HL-60 (cell line): ENCODE results near the gene SVOPL.
A peak's percentile ranks its signal among the peaks of the same experiment; 100 is the strongest.

Source experiments
- DNase-seq, 2 experiments: peaks; one replicate each; pipeline ENCODE4 v3.0.0-alpha.2; 2010 to 2020; ENCODE audit warnings: low read depth in 1 of 2, low spot score in 1 of 2
- H3K27ac ChIP-seq: fragments of 250-450 bp; sonication (Bioruptor Pico); replicated peaks from 2 replicates; pipeline ENCODE4 v1.5.1; 2020; ENCODE audit warnings: mild to moderate bottlenecking, moderate library complexity
- H3K27me3 ChIP-seq: fragments of 250-450 bp; sonication (Bioruptor Pico); 2 replicates; pipeline ENCODE4 v1.5.1; 2021; ENCODE audit warnings: mild to moderate bottlenecking, moderate library complexity; ENCODE audit not compliant: insufficient read depth, poor library complexity, severe bottlenecking
- H3K4me3 ChIP-seq: replicated peaks from 2 replicates; pipeline ENCODE4 v1.5.1; 2011; ENCODE audit warnings: mild to moderate bottlenecking, control low read depth, low read length; ENCODE audit not compliant: insufficient read depth
- CTCF ChIP-seq: IDR thresholded peaks from one replicate; pipeline ENCODE4 v1.5.1; 2011; ENCODE audit warnings: low read length, control low read depth, inconsistent platforms; ENCODE audit not compliant: insufficient read depth
- GABPA ChIP-seq: IDR thresholded peaks from 2 replicates; pipeline ENCODE4 v1.6.1; 2012; ENCODE audit warnings: low read depth
- POLR2AphosphoS5 ChIP-seq: IDR thresholded peaks from 2 replicates; pipeline ENCODE4 v1.6.1; 2012; ENCODE audit warnings: low read depth
- SPI1 ChIP-seq: IDR thresholded peaks from 2 replicates; pipeline ENCODE4 v1.6.1; 2012; ENCODE audit warnings: low read depth, mild to moderate bottlenecking, borderline replicate concordance
- TF ChIP-seq, protein P1 (sequence below): IDR thresholded peaks from 2 replicates; pipeline ENCODE4 v1.6.1; 2012; ENCODE audit warnings: low read depth; ENCODE audit not compliant: insufficient replicate concordance

Gene SVOPL

GRCh38 chr7:138654616-138655015 is 46.5 kb downstream of the SVOPL start:
- DNase-seq, result no peak
- Histone ChIP-seq H3K4me3 (no peak overlapping the region), H3K27ac (no peak overlapping the region), H3K27me3 (no peaks in the 10 kb centered on the region)
- TF ChIP-seq POLR2AphosphoS5 (no peak), SPI1 (peak; percentile 67)

- Histone ChIP-seq H3K4me3 (no peak overlapping the region), H3K27me3 (no peaks in the 10 kb centered on the region), H3K27ac (no peak overlapping the region)
- no peak for DNase-seq
- TF ChIP-seq, protein P1, sequence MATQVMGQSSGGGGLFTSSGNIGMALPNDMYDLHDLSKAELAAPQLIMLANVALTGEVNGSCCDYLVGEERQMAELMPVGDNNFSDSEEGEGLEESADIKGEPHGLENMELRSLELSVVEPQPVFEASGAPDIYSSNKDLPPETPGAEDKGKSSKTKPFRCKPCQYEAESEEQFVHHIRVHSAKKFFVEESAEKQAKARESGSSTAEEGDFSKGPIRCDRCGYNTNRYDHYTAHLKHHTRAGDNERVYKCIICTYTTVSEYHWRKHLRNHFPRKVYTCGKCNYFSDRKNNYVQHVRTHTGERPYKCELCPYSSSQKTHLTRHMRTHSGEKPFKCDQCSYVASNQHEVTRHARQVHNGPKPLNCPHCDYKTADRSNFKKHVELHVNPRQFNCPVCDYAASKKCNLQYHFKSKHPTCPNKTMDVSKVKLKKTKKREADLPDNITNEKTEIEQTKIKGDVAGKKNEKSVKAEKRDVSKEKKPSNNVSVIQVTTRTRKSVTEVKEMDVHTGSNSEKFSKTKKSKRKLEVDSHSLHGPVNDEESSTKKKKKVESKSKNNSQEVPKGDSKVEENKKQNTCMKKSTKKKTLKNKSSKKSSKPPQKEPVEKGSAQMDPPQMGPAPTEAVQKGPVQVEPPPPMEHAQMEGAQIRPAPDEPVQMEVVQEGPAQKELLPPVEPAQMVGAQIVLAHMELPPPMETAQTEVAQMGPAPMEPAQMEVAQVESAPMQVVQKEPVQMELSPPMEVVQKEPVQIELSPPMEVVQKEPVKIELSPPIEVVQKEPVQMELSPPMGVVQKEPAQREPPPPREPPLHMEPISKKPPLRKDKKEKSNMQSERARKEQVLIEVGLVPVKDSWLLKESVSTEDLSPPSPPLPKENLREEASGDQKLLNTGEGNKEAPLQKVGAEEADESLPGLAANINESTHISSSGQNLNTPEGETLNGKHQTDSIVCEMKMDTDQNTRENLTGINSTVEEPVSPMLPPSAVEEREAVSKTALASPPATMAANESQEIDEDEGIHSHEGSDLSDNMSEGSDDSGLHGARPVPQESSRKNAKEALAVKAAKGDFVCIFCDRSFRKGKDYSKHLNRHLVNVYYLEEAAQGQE, result no peak
- no peak for TF ChIP-seq SPI1
- no peak for TF ChIP-seq CTCF
- TF ChIP-seq GABPA, result no peak
- TF ChIP-seq POLR2AphosphoS5, result no peak
Observed at GRCh38 chr7:138649506-138649905, 51.7 kb downstream of the SVOPL start.

GRCh38 chr7:138645284-138645683 is 55.9 kb downstream of the SVOPL start:
- DNase-seq, result no peak
- no peaks in the 10 kb centered on the region for H3K27me3 ChIP-seq
- no peak overlapping the region for H3K27ac ChIP-seq
- no peak for TF ChIP-seq CTCF
- TF ChIP-seq SPI1, result no peak
- TF ChIP-seq POLR2AphosphoS5, result no peak
- no peak for TF ChIP-seq GABPA
- TF ChIP-seq, protein P1, result no peak
- no peak overlapping the region for H3K4me3 ChIP-seq

- Histone ChIP-seq H3K27me3 (no peaks in the 10 kb centered on the region), H3K27ac (no peak overlapping the region), H3K4me3 (no peak overlapping the region)
- TF ChIP-seq GABPA, result no peak
- TF ChIP-seq, protein P1, result no peak
- no peak for TF ChIP-seq SPI1
- no peak for TF ChIP-seq CTCF
- TF ChIP-seq POLR2AphosphoS5, result no peak
- no peak for DNase-seq
Observed at GRCh38 chr7:138632826-138633602, 68.1 kb downstream of the SVOPL start.
